ENCODE data around the gene UBA3. TPM values are rescaled to one million over a fixed set of nuclear protein-coding genes. Genes with fewer than 3 reads are reported as not detected.

The UBA3 gene
- total RNA-seq, 1 donor from 2014 or later, result 55.3 TPM

GRCh38 chr3:69092030-69092516 is 11.9 kb upstream of the UBA3 start:
- H3K4me1 ChIP-seq, result peaks cover 97% of the 10 kb centered on the region
- H3K9me3 ChIP-seq, result no peaks in the 10 kb centered on the region
- ATAC-seq (peak; percentile 62), DNase-seq (no peak)
- peak overlapping the region; percentile 69 for H3K27ac ChIP-seq
- peaks cover 3% of the 10 kb centered on the region for H3K36me3 ChIP-seq
- intact Hi-C loops (cut with DNase I), result no loop called here
- no peaks in the 10 kb centered on the region for H3K27me3 ChIP-seq
- TF ChIP-seq CTCF (IDR thresholded peaks at IDR 0.05), result no peak
- H3K4me3 ChIP-seq, result no peak overlapping the region

- no peak for ATAC-seq
- Histone ChIP-seq H3K27me3 (no peaks in the 10 kb centered on the region), H3K27ac (peak overlapping the region; percentile 69), H3K36me3 (peaks cover 3% of the 10 kb centered on the region), H3K4me1 (peaks cover 97% of the 10 kb centered on the region), H3K4me3 (no peak overlapping the region), H3K9me3 (no peaks in the 10 kb centered on the region)
- no peak for TF ChIP-seq CTCF (IDR thresholded peaks at IDR 0.05)
- intact Hi-C loops (cut with DNase I), result no loop called here
- DNase-seq, result no peak
Observed at GRCh38 chr3:69091389-69092029, 11.3 kb upstream of the UBA3 start.

GRCh38 chr3:69090021-69090420 is 9.9 kb upstream of the UBA3 start:
- TF ChIP-seq CTCF (IDR thresholded peaks at IDR 0.05), result no peak
- ATAC-seq, result no peak
- Histone ChIP-seq H3K4me1 (peaks cover 85% of the 10 kb centered on the region), H3K27me3 (no peaks in the 10 kb centered on the region), H3K4me3 (no peak overlapping the region), H3K36me3 (peaks cover 3% of the 10 kb centered on the region), H3K27ac (peak overlapping the region; percentile 15), H3K9me3 (no peaks in the 10 kb centered on the region)
- no peak for DNase-seq
- intact Hi-C loops (cut with DNase I), result no loop called here

GRCh38 chr3:69088063-69088462 is 7.9 kb upstream of the UBA3 start:
- Histone ChIP-seq H3K4me3 (peak overlapping the region; percentile 74), H3K27me3 (no peaks in the 10 kb centered on the region), H3K36me3 (no peaks in the 10 kb centered on the region), H3K27ac (peak overlapping the region; percentile 92), H3K4me1 (peaks cover 80% of the 10 kb centered on the region), H3K9me3 (no peaks in the 10 kb centered on the region)
- DNase-seq, result no peak
- no peak for TF ChIP-seq CTCF (IDR thresholded peaks at IDR 0.05)
- intact Hi-C loops (cut with DNase I), result no loop called here
- no peak for ATAC-seq

GRCh38 chr3:69087030-69087791 is 7.0 kb upstream of the UBA3 start:
- DNase-seq (no peak), ATAC-seq (no peak)
- no peak for TF ChIP-seq CTCF (IDR thresholded peaks at IDR 0.05)
- intact Hi-C loops (cut with DNase I), result no loop called here
- Histone ChIP-seq H3K27ac (peak overlapping the region; percentile 92), H3K4me3 (peak overlapping the region; percentile 74), H3K27me3 (no peaks in the 10 kb centered on the region), H3K9me3 (no peaks in the 10 kb centered on the region), H3K36me3 (no peaks in the 10 kb centered on the region), H3K4me1 (peaks cover 80% of the 10 kb centered on the region)

Data from upper lobe of right lung (tissue), 1 donor.